Nephron (organoid): ENCODE results near the gene TGFA.

Experiments
- H3K27ac Mint-ChIP-seq, 3 experiments: 2 replicates each; pipeline ENCODE4 v1.8.0; 2020; ENCODE audit warnings: mixed read lengths in 3 of 3, mild to moderate bottlenecking in 2 of 3, moderate library complexity in 1 of 3
- H3K27me3 Mint-ChIP-seq: 2 replicates; pipeline ENCODE4 v1.8.0; 2021; ENCODE audit warnings: low read depth, mild to moderate bottlenecking, moderate library complexity, mixed read lengths
- H3K36me3 Mint-ChIP-seq: 2 replicates; pipeline ENCODE4 v1.8.0; 2020; ENCODE audit warnings: low read depth, mixed read lengths
- H3K4me1 Mint-ChIP-seq: 2 replicates; pipeline ENCODE4 v1.8.0; 2020; ENCODE audit warnings: mixed read lengths
- H3K4me3 Mint-ChIP-seq, 3 experiments: 2 replicates each; pipeline ENCODE4 v1.8.0; 2020; ENCODE audit warnings: mild to moderate bottlenecking in 3 of 3, mixed read lengths in 3 of 3, moderate library complexity in 2 of 3
- H3K9me3 Mint-ChIP-seq: 2 replicates; pipeline ENCODE4 v1.8.0; 2020; ENCODE audit warnings: mixed read lengths
- CTCF ChIP-seq, 3 experiments: fragments of 200-600 bp; sonication (generic); IDR thresholded peaks; one replicate each; pipeline ENCODE4 v1.5.0; 2021; ENCODE audit warnings: antibody characterized with exemption in 3 of 3; ENCODE audit not compliant: unreplicated experiment in 3 of 3

TGFA gene

GRCh38 chr2:70403267-70404053, 150.2 kb downstream of the TGFA start:
- H3K4me1 Mint-ChIP-seq, result no peaks in the 10 kb centered on the region
- no peak for TF ChIP-seq CTCF (IDR thresholded peaks at IDR 0.05; ENCODE audit: unreplicated experiment in 3 of 3)
- H3K27me3 Mint-ChIP-seq, result peaks cover 22% of the 10 kb centered on the region
- H3K36me3 Mint-ChIP-seq, result no peaks in the 10 kb centered on the region
- no peak overlapping the region for H3K27ac Mint-ChIP-seq
- peaks cover 10% of the 10 kb centered on the region for H3K9me3 Mint-ChIP-seq
- no peak overlapping the region for H3K4me3 Mint-ChIP-seq

- H3K36me3 Mint-ChIP-seq, result no peaks in the 10 kb centered on the region
- peaks cover 20% of the 10 kb centered on the region for H3K27me3 Mint-ChIP-seq
- no peak for TF ChIP-seq CTCF (IDR thresholded peaks at IDR 0.05; ENCODE audit: unreplicated experiment in 3 of 3)
- no peaks in the 10 kb centered on the region for H3K9me3 Mint-ChIP-seq
- H3K4me3 Mint-ChIP-seq, result no peak overlapping the region
- H3K27ac Mint-ChIP-seq, result no peak overlapping the region
- no peaks in the 10 kb centered on the region for H3K4me1 Mint-ChIP-seq
These were observed 153.1 kb downstream of the TGFA start for GRCh38 chr2:70400539-70400938.

GRCh38 chr2:70399046-70399445, 154.6 kb downstream of the TGFA start:
- Mint-ChIP-seq H3K27me3 (peaks cover 17% of the 10 kb centered on the region), H3K4me3 (no peak overlapping the region), H3K27ac (no peak overlapping the region), H3K4me1 (no peaks in the 10 kb centered on the region), H3K9me3 (no peaks in the 10 kb centered on the region), H3K36me3 (no peaks in the 10 kb centered on the region)
- no peak for TF ChIP-seq CTCF (IDR thresholded peaks at IDR 0.05; ENCODE audit: unreplicated experiment in 3 of 3)
